IMR-90 (cell line): ENCODE measurements around the gene OLFM3. TPM values are rescaled to one million over a fixed set of nuclear protein-coding genes. Genes with fewer than 3 reads are reported as not detected.

ENCODE experiments used
- ATAC-seq: fragments of 200-7000 bp; cut with Tn5 transposase; 2 replicates; pipeline ENCODE4 v1.9.1; 2020; ENCODE audit warnings: low read depth, mild to moderate bottlenecking, moderate library complexity
- BruUV-seq: library from RNA; stranded (reverse); fragments of 400-500 nt; replicated peaks from 2 replicates; lab custom pipeline; 2021; lab: Mats Ljungman, UMichigan
- CTCF ChIA-PET: fragments of 300-600 bp; formaldehyde crosslinking; extraction: SDS; loops from one replicate; lab custom pipeline; 2021; ENCODE audit warnings: antibody characterized with exemption; lab: Yijun Ruan, JAX
- POLR2A ChIA-PET: fragments of 300-600 bp; sonication (Branson Sonifier 250); formaldehyde crosslinking; loops from one replicate; lab custom pipeline; 2022; ENCODE audit warnings: antibody characterized with exemption; ENCODE audit not compliant: unreplicated experiment; lab: Charles Lee
- DNase-seq: peaks from one replicate; pipeline ENCODE4 v3.0.0; 2013
- H2AFZ ChIP-seq: replicated peaks from 2 replicates; pipeline ENCODE3; 2013; ENCODE audit warnings: low read length, mild to moderate bottlenecking; ENCODE audit not compliant: poor library complexity
- H2AK5ac ChIP-seq: 2 replicates; pipeline ENCODE4 v1.6.1; 2013; ENCODE audit warnings: low read depth, low read length, inconsistent platforms
- H2AK9ac ChIP-seq: replicated peaks from 2 replicates; pipeline ENCODE3; 2013; ENCODE audit warnings: mild to moderate bottlenecking, low read depth, low read length, moderate library complexity; ENCODE audit not compliant: poor library complexity
- H2BK120ac ChIP-seq: 2 replicates; pipeline ENCODE4 v1.6.1; 2013; ENCODE audit warnings: low read depth, low read length, inconsistent platforms
- H2BK15ac ChIP-seq: 3 replicates; pipeline ENCODE4 v1.6.1; 2013; ENCODE audit warnings: low read depth, low read length, inconsistent platforms
- H2BK20ac ChIP-seq: 2 replicates; pipeline ENCODE4 v1.6.1; 2013; ENCODE audit warnings: low read depth, mild to moderate bottlenecking, inconsistent platforms, low read length, moderate library complexity
- H2BK5ac ChIP-seq: 2 replicates; pipeline ENCODE4 v1.6.1; 2013; ENCODE audit warnings: mild to moderate bottlenecking, low read depth, low read length, inconsistent platforms; ENCODE audit not compliant: poor library complexity, severe bottlenecking
- H3K14ac ChIP-seq: replicated peaks from 2 replicates; pipeline ENCODE4 v1.6.1; 2013; ENCODE audit warnings: low read depth, low read length, inconsistent platforms
- H3K18ac ChIP-seq: 2 replicates; pipeline ENCODE4 v1.6.1; 2013; ENCODE audit warnings: low read depth, low read length, control low read depth
- H3K23ac ChIP-seq: 2 replicates; pipeline ENCODE4 v1.6.1; 2013; ENCODE audit warnings: low read depth, low read length, inconsistent platforms
- H3K27ac ChIP-seq: 2 replicates; pipeline ENCODE4 v1.5.1; 2013; ENCODE audit warnings: mild to moderate bottlenecking, control low read depth, low read length; ENCODE audit not compliant: insufficient read depth
- H3K27me3 ChIP-seq: 2 replicates; pipeline ENCODE4 v1.6.1; 2013; ENCODE audit warnings: low read length; ENCODE audit not compliant: control insufficient read depth, insufficient read depth
- H3K36me3 ChIP-seq: 2 replicates; pipeline ENCODE4 v1.6.1; 2013; ENCODE audit warnings: low read length, mixed read lengths; ENCODE audit not compliant: control insufficient read depth, insufficient read depth
- H3K4ac ChIP-seq: 2 replicates; pipeline ENCODE4 v1.6.1; 2013; ENCODE audit warnings: low read depth, low read length, inconsistent platforms
- H3K4me1 ChIP-seq: 2 replicates; pipeline ENCODE4 v1.6.1; 2013; ENCODE audit warnings: low read length, mixed read lengths; ENCODE audit not compliant: control insufficient read depth, insufficient read depth
- H3K4me2 ChIP-seq: 2 replicates; pipeline ENCODE4 v1.6.1; 2013; ENCODE audit warnings: low read depth, mild to moderate bottlenecking, control low read depth, low read length, moderate library complexity
- H3K4me3 ChIP-seq: 2 replicates; pipeline ENCODE4 v1.5.1; 2013; ENCODE audit warnings: low read depth, mild to moderate bottlenecking, control low read depth, low read length, moderate library complexity; ENCODE audit not compliant: insufficient read depth
- H3K56ac ChIP-seq: 2 replicates; pipeline ENCODE4 v1.6.1; 2013; ENCODE audit warnings: low read length, inconsistent platforms; ENCODE audit not compliant: insufficient read depth; ENCODE audit errors: extremely low read depth
- H3K79me1 ChIP-seq, 2 experiments: 2 replicates each; pipeline ENCODE4 v1.6.1; 2013; ENCODE audit warnings: low read length in 2 of 2, inconsistent platforms in 1 of 2, low read depth in 1 of 2
- H3K9ac ChIP-seq: 2 replicates; pipeline ENCODE4 v1.6.1; 2013; ENCODE audit warnings: low read depth, low read length, control low read depth
- H3K9me1 ChIP-seq: 2 replicates; pipeline ENCODE4 v1.6.1; 2013; ENCODE audit warnings: low read length, inconsistent platforms; ENCODE audit not compliant: insufficient read depth
- H3K9me3 ChIP-seq: 2 replicates; pipeline ENCODE4 v1.6.1; 2013; ENCODE audit warnings: low read length; ENCODE audit not compliant: control insufficient read depth, insufficient read depth
- H4K20me1 ChIP-seq: 2 replicates; pipeline ENCODE4 v1.6.1; 2013; ENCODE audit warnings: low read length, inconsistent platforms; ENCODE audit not compliant: insufficient read depth
- H4K5ac ChIP-seq: 2 replicates; pipeline ENCODE4 v1.6.1; 2013; ENCODE audit warnings: mild to moderate bottlenecking, low read depth, low read length, control low read depth
- H4K8ac ChIP-seq, 2 experiments: 2 replicates each; pipeline ENCODE4 v1.6.1; 2013; ENCODE audit warnings: low read depth in 2 of 2, low read length in 2 of 2, control low read depth in 1 of 2, inconsistent platforms in 1 of 2
- H4K91ac ChIP-seq: 2 replicates; pipeline ENCODE4 v1.6.1; 2013; ENCODE audit warnings: low read depth, low read length, inconsistent platforms; ENCODE audit not compliant: insufficient read depth
- BHLHE40 ChIP-seq: fragments of 150-350 bp; IDR thresholded peaks from 2 replicates; pipeline ENCODE4 v1.6.1; 2016; ENCODE audit warnings: mild to moderate bottlenecking, low read depth, low read length
- CEBPB ChIP-seq: IDR thresholded peaks from 2 replicates; pipeline ENCODE4 v1.6.1; 2012; ENCODE audit warnings: low read depth, low read length, improper control_type of control experiment
- MAFK ChIP-seq: IDR thresholded peaks from 2 replicates; pipeline ENCODE4 v1.6.1; 2012; ENCODE audit warnings: low read depth, low read length, improper control_type of control experiment
- MXI1 ChIP-seq: IDR thresholded peaks from 2 replicates; pipeline ENCODE4 v1.6.1; 2012; ENCODE audit warnings: low read depth, mild to moderate bottlenecking, low read length, moderate library complexity, borderline replicate concordance
- POLR2A ChIP-seq: IDR thresholded peaks from 2 replicates; pipeline ENCODE4 v1.6.1; 2012; ENCODE audit warnings: mild to moderate bottlenecking, low read depth, low read length
- WGBS, 2 experiments: methylation state at CpG; one replicate each; pipeline versions ENCODE4 v1.1.5 to v1.1.7; 2013; ENCODE audit warnings: missing lambda C conversion rate in 2 of 2; ENCODE audit not compliant: insufficient read length in 1 of 2; ENCODE audit errors: extremely low coverage in 2 of 2; 5-methylcytosine and 5-hydroxymethylcytosine counted together
- dilution Hi-C: fragments of 300-500 bp; cut with HindIII; formaldehyde crosslinking; loops from one replicate; pipeline ENCODE4 v1.14.3; 2018; ENCODE audit warnings: low sequenced_read_pairs; ENCODE audit not compliant: unreplicated experiment
- in situ Hi-C: fragments of 300-500 bp; cut with MboI; formaldehyde crosslinking; loops from 3 replicates; pipeline ENCODE4 v1.14.3; 2019; ENCODE audit warnings: low sequenced_read_pairs, inconsistent platforms, mixed read lengths
- intact Hi-C: fragments of 100-400 bp; cut with micrococcal nuclease; formaldehyde crosslinking; loops from 2 replicates; pipeline ENCODE4 v1.10.0; 2022
- polyA plus RNA-seq, 3 experiments: library from polyadenylated mRNA; depleted of rRNA; stranded (reverse); fragments of >200 nt; gene quantifications; 2 replicates each; pipeline ENCODE4 v1.2.3, GENCODE V29; 2012; ENCODE audit warnings: low replicate concordance in 1 of 3
- total RNA-seq: library from RNA; depleted of rRNA; stranded (reverse); fragments of >200 nt; gene quantifications from 2 replicates; pipeline ENCODE4 v1.2.3, GENCODE V29; 2012

OLFM3 gene
- total and polyA plus RNA-seq, 2 of the 4 experiments (the other 2 are of a cell fraction) = not detected

GRCh38 chr1:101977266-101977665 lies 19.5 kb downstream of the OLFM3 start:
- POLR2A ChIA-PET = no interaction called here
- H3K79me1 ChIP-seq = no peaks in the 10 kb centered on the region
- CTCF ChIA-PET = no interaction called here
- no peak for ATAC-seq
- in situ Hi-C loops = no loop called here
- no peak overlapping the region for H3K9ac ChIP-seq
- no peak overlapping the region for H2BK20ac ChIP-seq
- no peaks in the 10 kb centered on the region for H3K9me1 ChIP-seq
- no peak overlapping the region for H2AFZ ChIP-seq
- H4K20me1 ChIP-seq = no peaks in the 10 kb centered on the region
- H3K27me3 ChIP-seq = no peaks in the 10 kb centered on the region
- H3K36me3 ChIP-seq = no peaks in the 10 kb centered on the region
- H3K4me1 ChIP-seq = no peaks in the 10 kb centered on the region
- H3K14ac ChIP-seq = no peak overlapping the region
- no peak overlapping the region for H3K4me3 ChIP-seq
- no peak overlapping the region for H4K8ac ChIP-seq
- dilution Hi-C loops = no loop called here
- no peak overlapping the region for H2AK9ac ChIP-seq
- no peak overlapping the region for H3K23ac ChIP-seq
- H2AK5ac ChIP-seq = no peak overlapping the region
- intact Hi-C loops = no loop called here
- no peak overlapping the region for H3K56ac ChIP-seq
- H2BK120ac ChIP-seq = no peak overlapping the region
- BruUV-seq = no TSS peak
- no peak overlapping the region for H3K4me2 ChIP-seq
- no peaks in the 10 kb centered on the region for H3K9me3 ChIP-seq
- no peak overlapping the region for H4K5ac ChIP-seq
- DNase-seq = no peak
- no CpG with 5 or more reads among the region's 3 CpGs for WGBS, 2 experiments
- H3K18ac ChIP-seq = no peak overlapping the region
- no peak overlapping the region for H2BK5ac ChIP-seq
- H4K91ac ChIP-seq = no peak overlapping the region
- no peak overlapping the region for H3K4ac ChIP-seq
- H3K27ac ChIP-seq = no peak overlapping the region
- H2BK15ac ChIP-seq = no peak overlapping the region
- TF ChIP-seq MXI1 (no peak), MAFK (no peak), CEBPB (no peak), POLR2A (no peak), BHLHE40 (no peak)
